ENCODE measurements around the gene SCGB1A1.
A peak's percentile ranks its signal among the peaks of the same experiment; 100 is the strongest.

Gene SCGB1A1

DNA sequence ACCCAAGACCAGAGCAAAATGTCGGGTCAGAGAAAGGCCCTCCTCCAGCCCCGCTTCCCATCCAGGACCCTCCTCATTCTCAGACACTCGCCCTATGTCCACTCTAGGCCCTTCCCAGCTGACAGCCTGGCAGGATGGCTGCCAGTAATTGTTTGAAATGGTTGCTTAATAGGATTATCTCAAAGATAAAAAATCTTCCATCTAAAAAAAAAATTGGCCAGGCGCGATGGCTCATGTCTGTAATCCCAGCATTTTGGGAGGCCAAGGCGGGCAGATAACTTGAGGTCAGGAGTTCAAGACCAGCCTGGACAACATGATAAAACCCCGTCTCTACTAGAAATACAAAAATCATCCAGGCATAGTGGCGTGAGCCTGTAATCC, 32.4 kb downstream of the SCGB1A1 start:
- DNase-seq: no peak

DNA sequence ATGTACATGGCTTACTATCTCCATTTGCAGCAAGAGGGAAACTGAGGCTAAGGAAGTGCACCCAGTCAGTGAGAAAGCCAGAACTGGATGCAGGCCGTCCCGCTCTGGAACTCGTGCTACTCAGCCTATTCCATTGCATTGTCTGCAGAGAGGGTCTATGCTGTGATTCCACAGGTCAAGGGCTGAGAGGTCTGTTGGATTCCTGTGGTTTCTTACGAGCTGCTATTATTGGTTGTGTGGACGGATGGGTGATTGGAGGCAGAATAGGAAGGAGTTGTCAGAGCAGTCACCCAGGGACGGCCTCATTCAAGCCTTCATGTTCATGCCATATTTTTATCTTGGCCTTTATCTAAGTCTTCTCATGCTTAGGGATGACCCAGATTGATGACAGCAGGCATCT, 33.4 kb downstream of the SCGB1A1 start:
- no peak for DNase-seq

DNA sequence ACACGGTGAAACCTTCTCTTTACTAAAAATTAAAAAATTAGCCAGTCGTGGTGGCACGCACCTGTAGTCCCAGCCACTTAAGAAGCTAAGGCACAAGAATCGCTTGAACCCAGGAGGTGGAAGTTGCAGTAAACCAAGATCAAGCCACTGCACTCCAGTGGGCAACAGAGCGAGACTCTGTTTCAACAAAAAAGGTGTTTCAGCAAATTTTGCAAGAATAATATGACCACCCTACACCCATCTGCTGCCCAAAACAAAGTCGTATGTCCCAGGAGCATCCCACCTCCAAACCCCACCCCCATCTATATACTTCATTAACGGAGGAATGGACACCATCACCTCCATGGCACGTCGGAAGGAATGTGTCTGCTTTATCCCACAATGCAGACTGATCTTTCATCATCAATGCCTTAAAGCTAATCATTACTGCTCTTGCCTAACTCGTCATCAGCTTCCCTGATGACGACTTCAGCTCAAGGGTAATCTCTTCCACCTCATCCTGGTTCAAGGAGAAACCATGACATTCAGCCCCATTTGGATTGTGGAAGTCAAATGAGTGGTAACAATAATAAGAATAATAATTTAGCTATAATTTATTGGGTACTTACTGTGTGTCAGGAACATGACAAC, 34.1 kb downstream of the SCGB1A1 start:
- DNase-seq: no peak

DNA sequence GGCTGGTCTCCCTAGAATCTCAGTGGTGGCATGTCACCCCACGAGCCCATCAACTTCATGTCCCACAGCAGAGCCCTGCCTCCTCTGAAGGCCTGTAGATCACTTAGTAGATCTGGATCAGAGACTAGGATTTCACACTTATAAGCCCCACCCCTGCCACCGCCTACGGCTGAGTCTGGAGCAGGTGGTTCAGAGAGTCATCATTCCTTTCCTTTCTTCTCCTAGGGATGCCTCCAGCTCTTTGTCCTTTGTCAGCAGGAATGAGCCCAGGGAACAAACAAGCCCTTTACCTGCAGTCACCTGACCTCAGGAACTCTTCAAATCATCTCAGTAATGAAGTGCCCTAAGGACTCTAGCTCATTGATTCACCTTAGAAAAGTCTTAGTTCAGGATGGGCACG, 37.8 kb downstream of the SCGB1A1 start:
- peak; percentile 86 for DNase-seq

DNA sequence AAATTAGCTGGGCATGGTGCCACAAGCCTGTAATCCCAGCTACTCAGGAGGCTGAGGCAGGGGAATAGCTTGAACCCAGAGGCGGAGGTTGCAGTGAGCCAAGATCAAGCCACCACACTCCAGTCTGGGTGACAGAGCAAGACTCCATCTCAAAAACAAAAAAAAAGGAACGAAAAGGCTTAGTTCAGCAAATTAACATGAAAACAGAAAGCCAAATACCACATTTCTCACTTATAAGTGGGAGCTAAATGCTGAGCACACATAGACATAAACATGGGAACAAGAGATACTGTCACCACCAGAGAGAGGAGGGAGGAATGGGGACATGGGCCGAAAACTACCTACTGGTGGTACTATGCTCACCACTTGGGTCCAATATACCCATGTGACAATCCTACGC, 38.6 kb downstream of the SCGB1A1 start:
- no peak for DNase-seq

DNA sequence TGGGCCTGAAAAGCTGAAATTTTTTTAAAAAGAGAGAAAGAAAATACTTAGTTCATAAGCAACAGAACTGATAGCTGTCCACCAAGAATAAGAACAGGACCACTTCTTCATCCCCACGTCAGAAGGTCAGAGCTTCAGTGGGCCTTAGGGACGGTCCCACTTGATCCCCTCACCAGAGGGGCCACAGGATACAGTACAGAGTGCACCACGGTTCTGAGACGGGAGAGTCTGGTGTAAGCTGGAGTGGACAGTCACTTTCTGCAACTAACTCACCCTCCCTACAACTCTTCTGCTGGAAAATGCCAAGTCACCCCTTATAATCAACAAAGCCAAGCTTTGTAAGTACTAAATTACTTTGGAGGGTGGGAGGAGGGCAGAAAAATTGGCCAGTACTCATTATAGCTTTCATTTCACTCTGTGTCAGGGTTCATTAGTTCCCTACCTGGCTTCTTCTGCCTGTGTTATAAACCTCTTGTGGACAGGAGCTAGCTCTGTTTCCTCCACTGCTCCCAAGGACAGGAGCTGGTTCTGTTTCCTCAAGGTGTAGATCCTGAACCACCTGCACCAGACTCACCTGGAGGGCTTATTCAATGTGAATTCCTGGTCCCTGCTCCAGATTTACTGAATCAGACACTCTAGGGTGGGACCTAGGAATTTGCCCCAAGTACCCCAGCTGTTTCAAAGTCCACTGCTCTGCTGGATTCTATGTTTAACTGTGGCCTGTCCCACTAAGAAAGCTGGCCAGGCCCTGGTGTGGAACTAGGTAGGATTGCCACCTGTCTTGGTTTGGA, 39.6 kb downstream of the SCGB1A1 start:
- DNase-seq: no peak

DNA sequence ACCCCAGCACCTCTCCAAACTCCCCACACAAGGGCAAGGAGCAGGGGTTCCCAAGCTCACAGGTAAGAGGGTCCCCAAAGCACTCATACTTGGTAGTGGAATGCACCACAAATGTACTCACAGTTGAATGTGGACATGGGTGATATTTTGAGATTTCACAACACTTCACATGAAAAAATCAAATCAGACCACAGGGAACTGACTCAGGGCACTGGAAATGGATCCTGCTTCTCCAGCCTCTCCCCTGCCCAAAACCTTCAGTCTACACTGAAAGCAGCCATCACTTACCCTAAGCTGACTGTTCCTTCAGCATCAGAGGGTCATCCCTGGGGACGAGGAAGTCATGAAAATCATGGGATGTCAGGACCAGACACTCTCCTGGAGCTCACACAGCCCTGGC, 40.2 kb downstream of the SCGB1A1 start:
- no peak for DNase-seq

DNA sequence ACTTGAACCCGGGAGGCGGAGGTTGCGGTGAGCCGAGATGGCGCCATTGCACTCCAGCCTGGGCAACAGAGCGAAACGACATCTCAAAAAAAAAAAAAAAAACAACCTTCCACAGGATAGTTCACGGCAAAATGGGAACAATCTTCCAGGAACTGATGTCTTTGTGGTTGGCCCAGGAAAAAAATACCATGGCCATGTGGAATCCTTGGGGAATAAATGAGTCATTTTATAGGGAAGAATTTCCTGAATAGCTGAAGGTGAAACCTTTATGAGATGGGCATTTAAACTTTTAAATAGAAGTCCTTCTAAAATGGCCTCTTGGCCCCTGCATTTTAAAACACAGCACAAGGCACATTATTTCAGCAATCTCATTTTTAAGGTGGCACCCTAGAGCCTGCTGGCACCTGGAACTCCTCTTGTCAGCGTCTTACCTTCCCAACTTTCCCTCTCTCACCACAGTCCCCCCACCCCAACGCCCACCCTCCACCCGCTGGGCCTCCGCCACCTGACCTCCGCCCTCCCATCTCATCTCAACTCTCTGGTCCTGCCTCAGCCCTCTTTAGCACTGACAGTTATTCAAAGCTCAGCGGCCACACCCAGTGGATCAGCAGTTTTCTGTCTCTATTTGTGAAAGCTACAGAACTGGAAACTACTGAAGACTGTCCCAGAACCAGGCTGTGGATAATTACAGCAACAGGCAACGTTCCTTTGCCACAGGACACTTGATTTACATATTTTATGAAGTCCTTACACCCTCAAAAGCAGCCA, 43.1 kb downstream of the SCGB1A1 start:
- DNase-seq: no peak

DNA sequence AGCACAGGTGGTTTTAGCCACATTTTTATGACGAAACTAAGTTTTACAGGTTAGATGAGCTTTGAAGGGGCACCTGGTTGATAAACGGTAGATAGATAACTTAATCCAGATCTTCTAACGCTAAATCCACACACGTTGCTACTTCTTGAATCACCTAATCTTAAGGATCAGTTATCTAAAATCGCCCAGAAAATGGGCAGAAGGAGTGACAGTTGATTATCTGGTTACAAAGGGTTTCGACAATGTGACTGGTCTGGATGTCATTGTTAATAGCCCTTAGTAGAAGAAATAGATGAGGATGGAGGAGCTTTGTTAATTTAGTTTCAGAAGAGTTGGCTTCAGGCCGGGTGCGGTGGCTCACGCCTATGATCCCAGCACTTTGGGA, 43.7 kb downstream of the SCGB1A1 start:
- DNase-seq: no peak

DNA sequence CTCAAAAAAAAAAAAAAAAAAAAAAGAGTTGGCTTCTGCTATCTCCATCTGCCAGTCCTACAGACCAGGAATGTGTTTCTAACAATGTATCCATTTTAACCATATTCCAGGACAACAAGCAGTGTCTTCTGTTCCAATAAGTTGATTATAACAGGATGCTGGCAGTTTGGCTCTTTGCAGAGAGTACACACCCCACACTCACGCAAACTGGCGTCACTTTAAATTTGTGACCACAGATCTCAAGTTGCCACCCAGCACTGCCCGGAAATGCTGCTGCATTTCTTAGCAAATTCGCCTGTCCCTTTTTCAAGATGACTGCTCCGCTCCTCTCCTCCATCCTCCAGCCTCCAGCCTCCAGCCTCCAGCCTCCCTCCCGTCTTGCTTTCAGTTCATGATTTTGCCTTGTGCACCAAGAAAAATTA, 44.3 kb downstream of the SCGB1A1 start:
- DNase-seq: no peak

DNA sequence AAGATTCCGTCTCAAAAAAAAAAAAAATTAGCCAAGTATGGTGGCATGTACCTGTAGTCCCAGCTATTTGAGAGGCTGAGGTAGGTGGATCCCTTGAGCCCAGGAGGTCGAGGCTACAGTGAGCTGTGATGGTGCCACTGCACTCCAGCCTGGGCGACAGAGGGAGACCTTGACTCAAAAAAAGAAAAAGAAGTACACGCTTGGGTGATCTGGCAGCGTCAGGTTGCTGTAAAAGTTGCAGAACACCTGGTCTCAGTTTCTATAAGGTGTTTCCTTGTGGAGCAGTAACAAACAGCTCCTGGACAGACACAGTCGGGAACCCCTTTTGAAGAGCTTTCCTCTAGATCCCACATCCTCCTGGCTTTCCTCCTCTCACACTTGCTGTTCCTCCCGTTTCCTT, 45.8 kb downstream of the SCGB1A1 start:
- DNase-seq: no peak

DNA sequence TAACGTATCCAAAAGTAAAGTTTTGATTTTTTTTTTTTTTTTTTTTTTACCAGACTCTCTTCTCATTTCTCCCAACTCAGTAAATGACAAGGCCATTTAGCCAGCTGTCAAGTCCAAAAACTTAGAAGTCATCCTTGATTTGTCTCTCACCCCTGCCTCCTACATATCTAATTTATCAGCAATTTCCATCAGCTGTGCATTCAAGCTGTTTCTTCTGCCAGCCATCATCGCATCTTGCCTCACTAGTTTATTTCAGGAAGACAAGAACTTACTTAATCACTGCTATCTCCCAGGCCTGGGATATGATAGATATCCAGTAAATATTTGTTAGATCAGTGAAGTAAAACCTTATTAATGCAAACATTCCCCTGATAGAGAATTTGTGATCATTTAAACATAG, 47.6 kb downstream of the SCGB1A1 start:
- DNase-seq: no peak

DNA sequence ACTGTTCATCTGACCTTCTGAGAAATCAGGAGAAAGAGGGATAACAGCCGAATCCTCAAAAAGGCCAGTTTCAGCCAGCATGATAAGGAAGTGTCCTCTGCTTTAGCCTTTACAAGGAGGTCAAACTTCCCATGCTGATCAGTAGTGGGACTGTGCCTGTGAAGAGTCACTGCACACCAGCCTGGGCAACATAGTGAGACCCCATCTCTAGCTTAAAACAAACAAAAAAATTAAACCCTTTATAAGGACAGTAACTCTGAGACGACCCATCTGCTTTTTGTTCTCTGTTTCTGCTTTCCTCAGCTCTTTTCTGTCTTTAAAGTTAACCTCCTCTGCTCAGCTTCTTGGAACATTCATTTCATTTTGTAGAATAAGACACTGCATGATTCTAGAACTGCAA, 49.7 kb downstream of the SCGB1A1 start:
- DNase-seq: no peak

DNA sequence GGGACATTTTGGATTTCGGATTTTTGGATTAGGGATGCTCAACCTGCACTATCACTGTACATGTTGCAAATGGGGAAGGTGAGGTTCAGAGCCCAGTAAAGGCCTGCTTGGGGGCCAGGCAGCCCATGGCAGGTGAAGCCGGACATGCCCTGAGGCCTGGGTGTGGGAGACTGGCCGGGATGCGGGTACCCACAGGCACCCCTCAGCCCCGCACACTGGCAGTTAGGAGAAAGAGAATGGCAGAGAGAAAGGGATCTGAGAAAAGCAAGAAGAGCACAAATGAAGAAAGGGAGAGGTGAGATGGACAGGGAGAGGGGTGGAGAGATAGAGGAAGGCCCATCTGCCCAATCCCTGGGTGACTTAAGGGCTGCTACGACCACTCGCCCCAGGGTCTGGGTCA, 52.8 kb downstream of the SCGB1A1 start:
- DNase-seq: no peak

DNA sequence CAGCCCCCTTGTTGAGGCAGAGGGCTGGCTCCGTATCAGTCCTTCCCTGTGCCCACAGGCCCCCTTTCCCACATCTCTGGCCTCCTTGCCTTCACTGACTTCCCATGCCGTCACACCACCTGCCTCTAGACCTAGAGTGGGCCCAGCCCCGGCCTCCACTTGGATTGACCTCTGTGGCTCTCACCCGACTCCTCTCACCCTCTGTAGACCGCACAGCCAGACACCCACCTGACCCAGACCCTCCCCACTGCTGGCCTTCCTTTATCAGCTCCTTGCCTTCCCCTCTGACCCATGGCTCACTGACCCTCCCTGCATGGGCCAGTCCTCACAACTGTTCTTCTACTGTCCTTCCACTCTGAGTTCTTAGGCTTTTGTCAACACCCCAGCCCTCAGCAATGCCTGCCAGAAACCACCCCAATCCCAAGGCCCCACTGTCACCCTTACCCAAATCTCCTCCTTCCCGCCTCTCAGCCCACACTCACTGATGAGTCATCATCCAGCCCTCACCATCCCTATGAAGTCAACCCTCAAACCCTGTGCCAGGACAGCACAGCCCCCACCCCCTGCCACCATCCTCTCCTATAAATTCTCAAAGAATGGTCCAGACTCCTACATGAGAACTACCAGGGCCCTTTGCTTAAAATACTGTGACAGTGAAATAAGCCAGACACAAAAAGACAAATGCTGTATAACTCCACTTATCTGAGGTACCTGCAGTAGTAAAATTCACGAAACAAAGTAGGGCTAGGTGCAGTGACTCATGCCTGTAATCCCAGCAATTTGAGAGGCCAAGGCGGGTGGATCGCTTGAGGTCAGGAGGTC, 53.4 kb downstream of the SCGB1A1 start:
- no peak for DNase-seq
